ENCODE results near the gene CHEK1.

DNA sequence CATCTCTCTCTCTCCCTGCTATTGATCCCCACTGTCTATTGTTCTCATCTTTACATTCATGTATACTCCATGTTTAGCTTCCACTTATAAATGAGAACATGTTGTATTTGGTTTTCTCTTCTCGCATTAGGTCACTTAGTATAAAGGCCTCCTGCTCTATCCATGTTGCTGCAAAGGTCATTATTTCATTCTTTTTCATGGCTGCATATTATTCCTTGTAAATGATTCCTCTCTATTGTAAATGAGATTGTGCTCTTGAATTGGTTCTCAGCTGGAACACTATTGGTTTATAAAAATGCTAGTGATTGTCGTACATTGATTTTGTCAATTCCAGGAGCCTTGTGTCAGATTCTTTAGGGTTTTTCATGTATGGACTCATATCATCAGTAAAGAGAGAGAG, 42.2 kb downstream of the CHEK1 start:
- TF ChIP-seq POLR2A (IDR thresholded peaks at IDR 0.05; ENCODE audit: low read depth, low read length) = no peak
- no peak for TF ChIP-seq TAF1 (IDR thresholded peaks at IDR 0.05; ENCODE audit: borderline replicate concordance, low read depth, low read length)
- TF ChIP-seq POLR2AphosphoS5 (IDR thresholded peaks at IDR 0.05; ENCODE audit: low read depth, low read length) = no peak

All from GM12892 (cell line).